Measurements from ENCODE around the gene SSRP1. TPM values are rescaled to one million over a fixed set of nuclear protein-coding genes. Genes with fewer than 3 reads are reported as not detected.

Gene SSRP1
- total and polyA plus RNA-seq, 2 donors from 2014 or later, result 44.5 to 78.5 TPM

DNA sequence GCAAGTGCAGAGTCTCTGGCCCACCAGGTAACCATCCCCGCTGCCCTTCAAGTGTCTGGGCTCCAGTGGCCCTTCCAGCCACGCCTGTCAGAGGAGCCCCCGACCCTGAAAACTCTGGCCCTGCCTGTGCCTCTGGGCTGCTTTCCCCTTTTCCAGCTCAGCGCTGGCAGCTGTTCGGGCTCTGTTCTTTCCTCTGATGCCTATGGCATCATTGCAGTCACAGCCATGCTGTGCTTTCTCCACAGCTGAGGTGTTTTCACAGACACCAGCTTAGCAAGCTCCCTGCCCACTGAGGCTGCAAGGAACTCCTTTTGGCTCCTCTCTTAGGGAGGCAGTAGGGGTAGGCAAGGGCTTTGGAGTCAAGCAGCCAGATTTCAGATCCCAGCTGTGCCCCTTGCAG, 23.7 kb upstream of the SSRP1 start:
- no peaks in the 10 kb centered on the region for H3K9me3 ChIP-seq (ENCODE audit: control insufficient read depth in 2 of 3, insufficient read depth in 1 of 3, low read length in 3 of 3)
- no peaks in the 10 kb centered on the region for H3K4me1 ChIP-seq (ENCODE audit: control insufficient read depth in 2 of 3, insufficient read depth in 2 of 3, low read depth in 1 of 3, low read length in 3 of 3)
- intact Hi-C loops (cut with DNase I), result no loop called here
- no peaks in the 10 kb centered on the region for H3K27me3 ChIP-seq (ENCODE audit: control insufficient read depth, insufficient read depth, low read length)
- TF ChIP-seq, protein P1, sequence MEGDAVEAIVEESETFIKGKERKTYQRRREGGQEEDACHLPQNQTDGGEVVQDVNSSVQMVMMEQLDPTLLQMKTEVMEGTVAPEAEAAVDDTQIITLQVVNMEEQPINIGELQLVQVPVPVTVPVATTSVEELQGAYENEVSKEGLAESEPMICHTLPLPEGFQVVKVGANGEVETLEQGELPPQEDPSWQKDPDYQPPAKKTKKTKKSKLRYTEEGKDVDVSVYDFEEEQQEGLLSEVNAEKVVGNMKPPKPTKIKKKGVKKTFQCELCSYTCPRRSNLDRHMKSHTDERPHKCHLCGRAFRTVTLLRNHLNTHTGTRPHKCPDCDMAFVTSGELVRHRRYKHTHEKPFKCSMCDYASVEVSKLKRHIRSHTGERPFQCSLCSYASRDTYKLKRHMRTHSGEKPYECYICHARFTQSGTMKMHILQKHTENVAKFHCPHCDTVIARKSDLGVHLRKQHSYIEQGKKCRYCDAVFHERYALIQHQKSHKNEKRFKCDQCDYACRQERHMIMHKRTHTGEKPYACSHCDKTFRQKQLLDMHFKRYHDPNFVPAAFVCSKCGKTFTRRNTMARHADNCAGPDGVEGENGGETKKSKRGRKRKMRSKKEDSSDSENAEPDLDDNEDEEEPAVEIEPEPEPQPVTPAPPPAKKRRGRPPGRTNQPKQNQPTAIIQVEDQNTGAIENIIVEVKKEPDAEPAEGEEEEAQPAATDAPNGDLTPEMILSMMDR (IDR thresholded peaks at IDR 0.05; ENCODE audit: borderline replicate concordance, extremely low read depth, insufficient read depth), result no peak
- H3K36me3 ChIP-seq (ENCODE audit: control insufficient read depth in 2 of 3, insufficient read depth in 3 of 3, low read length in 3 of 3), result no peaks in the 10 kb centered on the region
- H3K4me3 ChIP-seq (ENCODE audit: low read length in 3 of 3), result no peak overlapping the region
- DNase-seq, result no peak
- no peak overlapping the region for H3K9ac ChIP-seq (ENCODE audit: low read length in 3 of 3)
- no peak overlapping the region for H3K27ac ChIP-seq (ENCODE audit: low read depth in 2 of 2, low read length in 2 of 2)
- no peak for FAIRE-seq

DNA sequence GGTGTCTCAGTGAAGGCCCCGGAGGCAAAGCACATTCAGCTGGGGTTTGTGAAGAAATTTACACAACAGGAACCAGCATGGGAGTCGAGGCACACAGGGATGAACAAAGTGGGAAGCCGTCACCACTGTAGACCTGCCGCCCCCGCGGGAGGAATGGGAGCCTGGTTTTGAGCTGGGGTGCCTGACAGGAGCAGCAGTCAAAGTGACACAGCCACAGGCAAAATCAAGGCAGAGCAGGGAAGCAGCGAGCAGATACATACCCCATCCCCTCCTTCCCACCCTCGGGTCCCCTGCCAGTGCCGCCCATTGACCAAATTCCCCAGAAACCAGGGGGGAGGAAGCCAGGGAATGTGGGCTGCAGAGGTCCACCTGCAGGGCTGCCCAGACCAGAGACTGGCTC, 23.3 kb upstream of the SSRP1 start:
- H3K9me3 ChIP-seq (ENCODE audit: control insufficient read depth in 2 of 3, insufficient read depth in 1 of 3, low read length in 3 of 3), result no peaks in the 10 kb centered on the region
- DNase-seq (no peak), FAIRE-seq (no peak)
- H3K27ac ChIP-seq (ENCODE audit: low read depth in 2 of 2, low read length in 2 of 2), result no peak overlapping the region
- no peak overlapping the region for H3K9ac ChIP-seq (ENCODE audit: low read length in 3 of 3)
- no peaks in the 10 kb centered on the region for H3K27me3 ChIP-seq (ENCODE audit: control insufficient read depth, insufficient read depth, low read length)
- no peaks in the 10 kb centered on the region for H3K36me3 ChIP-seq (ENCODE audit: control insufficient read depth in 2 of 3, insufficient read depth in 3 of 3, low read length in 3 of 3)
- TF ChIP-seq, protein P1 (IDR thresholded peaks at IDR 0.05; ENCODE audit: borderline replicate concordance, extremely low read depth, insufficient read depth), result no peak
- H3K4me3 ChIP-seq (ENCODE audit: low read length in 3 of 3), result no peak overlapping the region
- intact Hi-C loops (cut with DNase I), result no loop called here
- no peaks in the 10 kb centered on the region for H3K4me1 ChIP-seq (ENCODE audit: control insufficient read depth in 2 of 3, insufficient read depth in 2 of 3, low read depth in 1 of 3, low read length in 3 of 3)

DNA sequence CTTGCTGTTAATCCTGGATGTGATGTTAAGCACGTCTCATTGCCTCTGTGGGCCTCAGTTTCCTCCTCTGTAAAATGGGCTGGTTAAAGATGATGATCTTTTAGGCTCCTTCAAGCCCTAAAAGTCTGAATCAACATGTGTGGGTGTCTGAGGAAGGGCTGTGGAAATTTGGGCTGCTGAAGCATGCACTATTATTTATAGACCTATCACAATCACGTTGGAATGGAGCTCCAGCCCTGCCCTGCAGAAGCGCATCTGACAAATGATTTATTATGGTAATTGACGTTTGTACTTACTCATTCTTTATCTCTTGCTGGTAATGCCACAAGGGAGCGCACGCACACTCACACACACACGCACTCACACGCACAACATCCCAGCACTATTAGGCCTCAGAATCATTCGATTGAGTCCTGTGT, 22.9 kb upstream of the SSRP1 start:
- Histone ChIP-seq H3K27me3 (ENCODE audit: control insufficient read depth, insufficient read depth, low read length) (no peaks in the 10 kb centered on the region), H3K4me3 (ENCODE audit: low read length in 3 of 3) (no peak overlapping the region), H3K9ac (ENCODE audit: low read length in 3 of 3) (no peak overlapping the region), H3K27ac (ENCODE audit: low read depth in 2 of 2, low read length in 2 of 2) (no peak overlapping the region), H3K4me1 (ENCODE audit: control insufficient read depth in 2 of 3, insufficient read depth in 2 of 3, low read depth in 1 of 3, low read length in 3 of 3) (no peaks in the 10 kb centered on the region), H3K36me3 (ENCODE audit: control insufficient read depth in 2 of 3, insufficient read depth in 3 of 3, low read length in 3 of 3) (no peaks in the 10 kb centered on the region), H3K9me3 (ENCODE audit: control insufficient read depth in 2 of 3, insufficient read depth in 1 of 3, low read length in 3 of 3) (no peaks in the 10 kb centered on the region)
- intact Hi-C loops (cut with DNase I), result no loop called here
- DNase-seq, result no peak
- TF ChIP-seq, protein P1 (IDR thresholded peaks at IDR 0.05; ENCODE audit: borderline replicate concordance, extremely low read depth, insufficient read depth), result no peak
- FAIRE-seq, result no peak

DNA sequence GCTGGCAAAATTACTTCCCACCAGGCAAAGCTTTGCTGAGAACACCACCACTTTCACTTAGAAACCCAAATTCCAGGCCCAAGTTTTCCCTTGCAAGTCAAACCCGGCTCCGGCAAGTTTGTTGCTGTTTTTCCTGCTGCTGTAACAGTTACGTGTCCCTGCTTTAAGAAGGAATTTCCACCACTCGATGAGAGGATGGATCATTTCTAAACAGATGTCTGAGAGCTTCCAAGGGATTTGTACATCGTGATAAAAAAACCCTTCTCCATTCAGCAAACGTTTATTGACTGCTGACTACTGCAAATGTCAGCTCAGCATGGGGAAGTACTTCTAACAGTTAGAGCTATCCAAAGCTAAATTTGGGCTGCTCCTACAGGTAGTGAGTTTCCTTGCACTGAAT, 22.2 kb upstream of the SSRP1 start:
- intact Hi-C loops (cut with DNase I), result no loop called here
- no peak overlapping the region for H3K9ac ChIP-seq (ENCODE audit: low read length in 3 of 3)

More for the DNA sequence above, 22.2 kb upstream of the SSRP1 start:
- Histone ChIP-seq H3K27me3 (ENCODE audit: control insufficient read depth, insufficient read depth, low read length) (no peaks in the 10 kb centered on the region), H3K9me3 (ENCODE audit: control insufficient read depth in 2 of 3, insufficient read depth in 1 of 3, low read length in 3 of 3) (no peaks in the 10 kb centered on the region), H3K4me3 (ENCODE audit: low read length in 3 of 3) (no peak overlapping the region), H3K27ac (ENCODE audit: low read depth in 2 of 2, low read length in 2 of 2) (no peak overlapping the region), H3K36me3 (ENCODE audit: control insufficient read depth in 2 of 3, insufficient read depth in 3 of 3, low read length in 3 of 3) (no peaks in the 10 kb centered on the region), H3K4me1 (ENCODE audit: control insufficient read depth in 2 of 3, insufficient read depth in 2 of 3, low read depth in 1 of 3, low read length in 3 of 3) (no peaks in the 10 kb centered on the region)
- TF ChIP-seq, protein P1 (IDR thresholded peaks at IDR 0.05; ENCODE audit: borderline replicate concordance, extremely low read depth, insufficient read depth), result no peak
- FAIRE-seq (no peak), DNase-seq (no peak)

Data from kidney (tissue), 14 donors.